Dermis blood vessel endothelial cell (primary cell): ENCODE results near the gene NEURL1B. TPM values are rescaled to one million over a fixed set of nuclear protein-coding genes. Genes with fewer than 3 reads are reported as not detected.
"Not testable (repeated sequence)": the region's sequence is repeated elsewhere in the genome, so short reads cannot be mapped to it uniquely, and the experiment has no call there.

Source experiments
- DNase-seq: peaks from one replicate; pipeline ENCODE4 v3.0.0; 2010
- total RNA-seq: library from RNA; depleted of rRNA; stranded (reverse); fragments of >200 nt; gene quantifications from 2 replicates; pipeline ENCODE4 v1.2.3, GENCODE V29; 2014

Gene NEURL1B
- total RNA-seq, 1 donor from 2014 or later = 26.0 TPM

- DNase-seq = no peak
These were observed 17.3 kb downstream of the NEURL1B start for GRCh38 chr5:172658391-172658790.

- peak; percentile 41 for DNase-seq
These were observed 18.0 kb downstream of the NEURL1B start for GRCh38 chr5:172658961-172659501.

- no peak for DNase-seq
These were observed 18.5 kb downstream of the NEURL1B start for GRCh38 chr5:172659570-172659908.

DNA sequence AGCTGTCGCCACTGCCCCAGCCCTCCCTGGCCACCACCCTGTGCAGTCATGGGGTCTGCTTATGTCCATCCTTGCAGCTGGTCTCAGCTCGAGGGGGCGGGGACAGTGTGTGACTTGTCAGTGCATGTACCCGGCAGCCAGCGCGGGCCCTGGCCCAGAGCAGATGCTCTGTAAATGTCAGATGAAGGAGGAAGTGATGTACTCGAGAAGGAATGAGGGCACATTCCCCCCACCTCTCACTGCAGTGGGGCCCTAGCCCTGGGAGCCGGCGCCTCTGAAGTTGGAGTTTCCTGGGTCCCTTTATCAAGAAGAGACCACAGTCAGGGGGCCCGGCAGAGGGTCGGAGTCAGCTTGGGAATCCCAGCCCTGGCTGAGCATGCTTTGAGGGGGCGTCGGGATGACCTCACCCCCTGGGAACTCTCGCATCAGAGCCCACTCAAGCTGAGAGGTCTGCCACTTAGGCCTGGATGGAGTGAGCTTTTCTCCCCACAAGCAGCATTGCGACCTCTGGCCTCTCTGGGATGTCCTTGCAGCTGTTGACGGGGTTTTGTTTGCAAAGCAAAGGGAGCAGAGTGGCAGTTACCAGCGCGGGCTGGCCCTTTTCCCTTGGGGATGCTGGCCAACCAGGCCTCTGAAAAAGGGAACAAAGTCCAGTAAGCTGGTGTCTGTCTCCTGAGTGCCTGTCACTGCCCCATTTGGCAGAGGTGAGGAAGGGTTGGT is 19.0 kb downstream of the NEURL1B start:
- DNase-seq = peak; percentile 24

DNA sequence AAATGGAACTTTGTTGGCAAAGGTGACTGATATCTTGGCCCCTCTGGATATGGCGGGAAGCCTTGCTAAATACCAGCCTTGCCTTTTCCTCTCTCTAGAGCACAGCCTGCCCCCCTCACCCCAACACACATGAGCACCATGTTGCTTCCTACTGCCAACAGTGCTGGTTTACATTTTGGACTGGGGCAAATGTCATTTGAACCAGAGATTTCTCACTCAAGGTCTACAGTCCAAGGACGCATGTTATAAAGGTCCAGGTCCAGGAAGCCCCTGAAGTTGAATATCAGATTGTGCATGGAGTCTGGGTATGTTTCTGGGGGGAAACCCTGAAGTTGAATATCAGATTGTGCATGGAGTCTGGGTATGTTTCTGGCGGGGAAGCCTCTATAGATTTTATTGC is 19.9 kb downstream of the NEURL1B start:
- no peak for DNase-seq

DNA sequence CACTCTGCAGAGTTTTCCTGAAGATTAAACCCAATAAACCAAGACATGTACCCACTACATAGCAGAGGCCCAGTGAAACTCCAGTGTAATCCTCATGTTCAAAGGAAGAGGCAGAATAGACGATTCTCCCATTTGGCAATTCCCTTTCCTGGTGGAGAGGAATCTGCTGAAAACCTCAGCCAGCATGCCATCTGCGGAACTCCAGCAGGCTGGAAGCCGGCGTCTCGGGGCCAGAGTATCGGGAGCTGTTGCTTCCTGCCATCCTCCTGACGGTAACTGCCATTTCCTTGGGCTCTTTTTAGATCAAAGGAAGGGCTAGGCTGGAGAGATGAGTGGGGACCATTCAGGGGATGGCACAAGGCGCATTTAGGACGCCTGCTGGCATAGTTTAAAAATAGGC is 20.5 kb downstream of the NEURL1B start:
- DNase-seq = no peak

DNA sequence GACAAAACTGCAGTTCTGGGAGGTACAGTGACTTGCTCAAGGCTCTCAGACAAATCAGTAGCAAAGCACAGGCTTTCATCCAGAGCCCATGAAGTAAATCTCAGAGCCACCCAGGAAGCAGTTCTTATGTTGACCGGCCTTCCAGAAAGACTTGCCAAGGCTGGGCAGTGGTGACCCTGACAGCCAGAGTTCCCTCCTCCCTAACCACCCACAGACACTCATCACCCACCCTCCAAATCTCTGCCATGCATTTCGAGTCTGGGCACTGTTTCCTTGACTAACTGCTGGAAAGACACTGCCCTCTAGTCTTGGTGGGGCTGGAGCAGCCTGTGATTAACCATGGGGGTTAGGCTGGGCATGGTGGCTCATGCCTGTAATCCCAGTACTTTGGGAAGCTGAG is 21.5 kb downstream of the NEURL1B start:
- DNase-seq = no peak

DNA sequence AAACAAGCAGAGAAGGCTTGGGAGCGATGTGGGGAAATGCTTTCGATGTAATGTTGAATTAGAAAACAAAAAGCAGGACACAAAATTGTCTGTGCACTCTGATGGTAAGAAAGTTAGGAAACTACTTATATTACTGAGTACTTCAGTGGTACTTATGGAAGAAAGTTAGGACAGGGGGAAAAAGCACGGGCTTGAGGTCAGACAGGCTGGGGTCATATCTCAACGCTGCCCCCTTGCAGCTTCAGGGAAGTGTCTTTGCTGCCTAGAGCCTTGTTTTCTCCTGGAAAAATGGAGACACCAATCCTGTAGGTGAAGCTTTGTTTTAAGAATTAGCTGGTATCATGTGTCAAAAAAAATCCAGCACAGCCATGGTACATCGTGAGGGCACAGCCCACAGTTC is 23.0 kb downstream of the NEURL1B start:
- DNase-seq = no peak

GRCh38 chr5:172664681-172665541 is 23.8 kb downstream of the NEURL1B start:
- no peak for DNase-seq

GRCh38 chr5:172666251-172666650 is 25.2 kb downstream of the NEURL1B start:
- DNase-seq = no peak

GRCh38 chr5:172667786-172668593 is 26.9 kb downstream of the NEURL1B start:
- DNase-seq = no peak

- no peak for DNase-seq
These were observed 27.6 kb downstream of the NEURL1B start for GRCh38 chr5:172668594-172669071.

- DNase-seq = no peak
These were observed 28.4 kb downstream of the NEURL1B start for GRCh38 chr5:172669386-172670004.

GRCh38 chr5:172670005-172670402 is 28.9 kb downstream of the NEURL1B start:
- DNase-seq = no peak

DNA sequence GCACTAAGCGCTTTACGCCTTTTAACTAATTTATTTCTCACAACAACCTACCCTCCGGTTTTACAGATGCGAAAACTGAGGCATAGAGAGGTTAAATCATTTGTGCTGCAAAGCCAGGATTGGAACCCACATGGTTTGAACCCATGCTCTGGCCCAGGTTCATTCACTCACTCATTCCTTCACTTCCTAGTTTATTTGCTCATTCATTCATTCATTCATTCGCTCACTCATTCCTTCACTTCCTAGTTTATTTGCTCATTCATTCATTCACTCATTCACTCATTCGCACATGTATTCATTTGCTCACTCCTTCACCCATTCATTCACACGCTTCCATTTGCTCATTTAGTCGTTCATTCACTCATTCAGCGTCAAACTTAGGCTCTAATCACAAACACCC is 29.4 kb downstream of the NEURL1B start:
- DNase-seq = no peak

DNA sequence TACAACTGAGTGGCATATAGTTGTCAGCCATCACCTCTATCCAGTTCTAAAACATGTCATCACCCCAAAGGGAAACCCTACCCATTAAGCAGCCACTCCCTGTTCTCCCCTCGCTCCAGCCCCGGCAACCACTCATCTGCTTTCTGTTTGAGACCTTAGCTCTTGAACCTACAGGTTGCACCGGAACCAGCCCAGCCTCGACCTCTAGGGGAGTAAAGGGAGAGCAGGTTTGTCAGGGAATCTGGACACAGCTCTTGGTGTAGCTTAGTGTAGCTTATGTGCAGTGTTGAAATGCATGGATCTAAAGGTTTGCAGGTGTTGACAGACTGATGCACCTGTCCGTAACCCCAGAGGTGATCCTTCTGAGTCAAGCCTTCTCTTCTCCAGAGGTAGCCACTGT is 30.0 kb downstream of the NEURL1B start:
- DNase-seq = no peak

DNA sequence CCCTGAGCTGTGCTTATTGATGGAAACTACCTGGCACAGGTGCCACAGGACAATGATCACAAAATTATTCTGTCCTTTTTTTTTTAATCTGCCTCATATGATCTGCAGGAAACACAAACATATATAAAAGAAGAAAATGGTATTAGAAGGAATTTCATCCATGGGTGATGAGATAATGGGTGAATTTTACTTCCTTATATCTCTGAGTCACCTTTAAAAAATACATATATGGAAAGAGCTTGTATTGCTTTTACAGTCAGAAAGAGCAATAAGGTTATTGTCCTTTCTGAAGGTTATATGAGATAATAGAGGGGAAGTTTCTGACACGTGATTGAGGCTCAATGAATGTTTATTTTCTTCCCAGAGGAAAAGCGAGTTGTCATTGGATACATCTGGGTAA is 31.6 kb downstream of the NEURL1B start:
- DNase-seq = peak; percentile 27

DNA sequence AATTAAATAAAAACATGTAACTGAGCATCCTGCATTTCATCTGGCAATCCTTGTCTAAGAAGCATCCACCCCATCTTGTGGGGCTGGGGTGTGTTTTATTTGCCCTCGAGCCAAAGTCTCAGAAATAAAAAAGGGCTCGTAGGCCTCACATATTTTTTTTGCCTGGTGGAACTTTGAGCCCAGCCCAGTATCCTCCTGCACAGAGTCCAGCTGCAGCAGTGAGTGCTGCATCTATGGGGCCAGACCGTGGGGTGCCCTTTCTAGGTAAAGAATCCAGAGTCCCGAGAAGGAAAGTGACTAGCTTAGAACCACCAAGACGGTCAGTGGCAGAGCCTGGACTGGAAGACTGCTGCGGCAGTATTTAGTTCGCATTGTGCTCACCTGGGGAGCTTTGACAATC is 33.1 kb downstream of the NEURL1B start:
- DNase-seq = no peak

GRCh38 chr5:172676914-172677475 is 35.9 kb downstream of the NEURL1B start:
- DNase-seq = no peak

DNA sequence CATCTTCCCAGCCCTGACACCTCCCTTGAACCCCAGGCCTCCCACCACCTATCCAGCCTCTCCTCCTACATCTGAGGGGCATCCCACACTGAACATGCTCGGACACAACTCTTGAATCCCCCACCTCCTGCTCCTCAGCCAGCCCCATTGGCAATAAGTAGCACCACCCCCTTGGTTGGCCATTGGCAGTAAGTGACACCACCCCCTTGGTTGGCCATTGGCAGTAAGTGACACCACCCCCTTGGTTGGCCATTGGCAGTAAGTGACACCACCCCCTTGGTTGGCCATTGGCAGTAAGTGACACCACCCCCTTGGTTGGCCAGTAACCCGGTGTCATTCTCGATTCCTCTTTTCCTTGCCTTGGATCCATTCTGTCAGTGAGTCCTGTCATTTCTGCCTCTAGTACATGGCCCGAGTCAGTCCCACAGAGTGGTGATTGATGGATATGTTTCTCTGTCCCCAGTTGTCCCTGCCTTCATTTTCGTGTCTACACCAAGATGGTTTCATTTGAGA is 37.4 kb downstream of the NEURL1B start:
- DNase-seq = not testable (repeated sequence)

DNA sequence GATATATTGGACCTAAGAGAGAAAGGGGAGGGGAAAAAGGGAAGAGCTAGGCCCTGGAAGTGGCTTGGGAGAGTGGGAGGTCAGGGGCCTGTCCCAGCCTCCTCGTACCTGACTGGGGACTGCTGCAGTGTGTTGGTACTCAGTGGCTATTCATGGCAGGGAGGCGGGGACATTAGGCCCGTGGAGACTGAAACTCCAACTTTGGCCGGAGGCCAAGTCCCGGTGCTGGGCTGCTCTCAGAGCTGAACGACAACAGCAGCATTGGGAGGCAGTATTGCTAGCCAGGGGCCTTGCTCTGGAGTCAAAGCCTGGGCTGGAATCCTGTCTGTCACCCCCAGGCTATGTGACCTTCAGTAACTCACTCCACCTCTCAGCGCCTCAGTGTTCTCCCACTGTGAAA is 37.8 kb downstream of the NEURL1B start:
- peak; percentile 35 for DNase-seq
